ENCODE data around the gene EDRF1. TPM values are rescaled to one million over a fixed set of nuclear protein-coding genes. Genes with fewer than 3 reads are reported as not detected.

EDRF1 gene
- total RNA-seq, 2 experiments from 2014 or later, result 117 to 232 TPM

DNA sequence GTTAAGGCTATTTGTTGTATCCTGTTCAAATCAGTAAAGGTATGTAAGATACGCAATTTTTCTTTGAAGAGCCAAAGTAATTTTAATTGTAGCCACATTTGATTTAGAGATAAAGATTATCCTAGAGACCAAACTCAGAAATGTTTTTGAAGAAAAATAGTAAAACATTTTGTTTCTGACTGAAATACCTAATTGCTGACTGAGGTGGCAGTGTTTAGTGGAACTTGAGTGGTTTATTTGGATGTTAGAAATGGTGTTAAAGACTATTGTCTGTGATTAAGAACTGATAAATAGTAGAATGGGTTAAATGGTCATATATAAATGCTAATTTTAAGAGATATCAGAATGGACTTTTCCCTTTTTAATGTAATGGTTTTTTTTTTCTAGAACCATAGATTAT lies 15.3 kb downstream of the EDRF1 start:
- Histone ChIP-seq H3K9me2 (ENCODE audit: insufficient read depth, low read length) (no peaks in the 10 kb centered on the region), H3K79me2 (ENCODE audit: insufficient read depth, low read depth, low read length) (peaks cover 54% of the 10 kb centered on the region; the same call in 1 of the 2 replicates), H3K36me3 (ENCODE audit: insufficient read depth, low read length) (peaks cover 100% of the 10 kb centered on the region), H3K27ac (ENCODE audit: low read depth, low read length, poor library complexity, severe bottlenecking) (no peak overlapping the region), H3K4me2 (ENCODE audit: low read length) (no peak overlapping the region), H3K4me3 (ENCODE audit: low read depth, low read length, poor library complexity, severe bottlenecking) (no peak overlapping the region), H3K9me3 (ENCODE audit: low read length) (no peaks in the 10 kb centered on the region), H4K20me1 (ENCODE audit: insufficient read depth, low read length) (peaks cover 53% of the 10 kb centered on the region), H2AFZ (ENCODE audit: low read length) (no peak overlapping the region), H3K4me1 (ENCODE audit: insufficient read depth, low read length, poor library complexity, severe bottlenecking) (no peaks in the 10 kb centered on the region)
- no peak for TF ChIP-seq EZH2phosphoT487 (IDR thresholded peaks at IDR 0.05; ENCODE audit: borderline replicate concordance, low read depth, low read length)
- TF ChIP-seq, protein P1, sequence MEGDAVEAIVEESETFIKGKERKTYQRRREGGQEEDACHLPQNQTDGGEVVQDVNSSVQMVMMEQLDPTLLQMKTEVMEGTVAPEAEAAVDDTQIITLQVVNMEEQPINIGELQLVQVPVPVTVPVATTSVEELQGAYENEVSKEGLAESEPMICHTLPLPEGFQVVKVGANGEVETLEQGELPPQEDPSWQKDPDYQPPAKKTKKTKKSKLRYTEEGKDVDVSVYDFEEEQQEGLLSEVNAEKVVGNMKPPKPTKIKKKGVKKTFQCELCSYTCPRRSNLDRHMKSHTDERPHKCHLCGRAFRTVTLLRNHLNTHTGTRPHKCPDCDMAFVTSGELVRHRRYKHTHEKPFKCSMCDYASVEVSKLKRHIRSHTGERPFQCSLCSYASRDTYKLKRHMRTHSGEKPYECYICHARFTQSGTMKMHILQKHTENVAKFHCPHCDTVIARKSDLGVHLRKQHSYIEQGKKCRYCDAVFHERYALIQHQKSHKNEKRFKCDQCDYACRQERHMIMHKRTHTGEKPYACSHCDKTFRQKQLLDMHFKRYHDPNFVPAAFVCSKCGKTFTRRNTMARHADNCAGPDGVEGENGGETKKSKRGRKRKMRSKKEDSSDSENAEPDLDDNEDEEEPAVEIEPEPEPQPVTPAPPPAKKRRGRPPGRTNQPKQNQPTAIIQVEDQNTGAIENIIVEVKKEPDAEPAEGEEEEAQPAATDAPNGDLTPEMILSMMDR (conservative IDR thresholded peaks at IDR 0.05; ENCODE audit: low read length), result peak; percentile 56
- intact Hi-C loops (cut with micrococcal nuclease; ENCODE audit: unreplicated experiment), result no loop called here
- BruUV-seq (replicated peaks), result TSS peak; percentile 0
- ChIA-PET POLR2A (no interaction called here), CTCF (ENCODE audit: unreplicated experiment) (no interaction called here)
- DNase-seq (ENCODE audit: low spot score), result no peak

DNA sequence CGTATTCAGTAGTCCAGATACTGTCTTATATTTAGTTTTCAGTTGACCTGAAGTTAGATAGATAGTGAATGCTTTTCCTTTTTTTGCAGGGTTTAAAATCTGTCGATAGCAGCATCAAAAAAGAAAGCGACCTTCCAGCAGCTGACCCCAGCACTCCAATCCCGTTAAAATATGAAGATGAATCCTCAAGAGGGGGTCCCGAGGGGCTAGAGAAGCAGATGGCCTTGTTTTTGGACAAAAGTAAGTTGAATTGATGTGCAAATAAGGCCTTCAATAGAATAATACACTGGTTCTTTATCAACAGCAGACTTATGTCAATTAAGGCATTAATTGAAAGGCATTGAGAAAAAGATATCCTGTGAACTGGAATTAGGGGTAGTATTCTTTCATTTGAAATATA lies 18.7 kb downstream of the EDRF1 start:
- TF ChIP-seq, protein P1 (conservative IDR thresholded peaks at IDR 0.05; ENCODE audit: low read length), result no peak
- TF ChIP-seq EZH2phosphoT487 (IDR thresholded peaks at IDR 0.05; ENCODE audit: borderline replicate concordance, low read depth, low read length), result no peak
- Histone ChIP-seq H4K20me1 (ENCODE audit: insufficient read depth, low read length) (peaks cover 48% of the 10 kb centered on the region), H3K4me3 (ENCODE audit: low read depth, low read length, poor library complexity, severe bottlenecking) (no peak overlapping the region), H3K79me2 (ENCODE audit: insufficient read depth, low read depth, low read length) (peaks cover 32% of the 10 kb centered on the region; the same call in 1 of the 2 replicates), H2AFZ (ENCODE audit: low read length) (no peak overlapping the region), H3K4me1 (ENCODE audit: insufficient read depth, low read length, poor library complexity, severe bottlenecking) (no peaks in the 10 kb centered on the region), H3K4me2 (ENCODE audit: low read length) (no peak overlapping the region), H3K27ac (ENCODE audit: low read depth, low read length, poor library complexity, severe bottlenecking) (no peak overlapping the region), H3K9me3 (ENCODE audit: low read length) (no peaks in the 10 kb centered on the region), H3K36me3 (ENCODE audit: insufficient read depth, low read length) (peaks cover 99% of the 10 kb centered on the region), H3K9me2 (ENCODE audit: insufficient read depth, low read length) (no peaks in the 10 kb centered on the region)
- no peak for DNase-seq (ENCODE audit: low spot score)
- intact Hi-C loops (cut with micrococcal nuclease; ENCODE audit: unreplicated experiment), result no loop called here
- no TSS peak for BruUV-seq (replicated peaks)
- ChIA-PET POLR2A (interaction anchor here (0.7 kb wide), 1 partner anchor 343 kb away, joined by 3 read pairs; no protein-coding TSS in a partner anchor), CTCF (ENCODE audit: unreplicated experiment) (no interaction called here)

DNA sequence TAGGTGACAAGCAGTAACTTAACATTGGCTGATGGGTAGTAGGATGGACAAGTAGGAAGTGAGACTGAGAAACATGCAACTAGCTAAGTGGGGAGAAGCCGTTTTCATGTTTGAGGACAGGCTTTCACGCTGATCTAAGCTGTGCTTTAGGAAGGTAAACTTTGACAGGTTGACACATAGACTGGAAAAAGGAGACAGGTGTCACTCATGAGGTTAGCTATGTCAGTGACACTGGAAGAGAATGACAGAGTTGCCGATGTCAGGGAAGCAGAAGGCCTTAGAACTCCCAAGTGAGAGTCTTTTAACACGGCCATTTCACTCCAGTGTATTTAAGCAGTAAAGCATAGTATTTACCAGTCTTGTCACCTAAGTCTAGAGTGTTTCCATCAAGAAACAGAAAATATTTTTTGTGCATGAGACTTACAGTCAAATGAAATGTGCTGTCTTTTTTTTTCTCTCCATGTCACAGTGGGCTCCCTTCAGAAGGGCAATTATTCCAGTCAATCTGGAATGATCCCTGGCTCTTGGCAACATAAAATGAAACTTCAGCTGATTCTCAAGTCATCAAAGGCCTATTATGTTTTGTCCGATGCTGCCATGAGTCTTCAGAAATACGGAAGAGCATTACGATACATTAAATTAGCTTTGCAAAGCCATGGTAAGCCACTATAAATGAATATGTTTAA lies 20.6 kb downstream of the EDRF1 start:
- no peak overlapping the region for H2AFZ ChIP-seq (ENCODE audit: low read length)
- peaks cover 41% of the 10 kb centered on the region for H4K20me1 ChIP-seq (ENCODE audit: insufficient read depth, low read length)
- no peak overlapping the region for H3K4me2 ChIP-seq (ENCODE audit: low read length)
- no TSS peak for BruUV-seq (replicated peaks)
- no peak overlapping the region for H3K4me3 ChIP-seq (ENCODE audit: low read depth, low read length, poor library complexity, severe bottlenecking)
- peaks cover 99% of the 10 kb centered on the region for H3K36me3 ChIP-seq (ENCODE audit: insufficient read depth, low read length)
- H3K79me2 ChIP-seq (ENCODE audit: insufficient read depth, low read depth, low read length), result peaks cover 15% of the 10 kb centered on the region; the same call in 1 of the 2 replicates
- intact Hi-C loops (cut with micrococcal nuclease; ENCODE audit: unreplicated experiment), result no loop called here
- no peaks in the 10 kb centered on the region for H3K9me2 ChIP-seq (ENCODE audit: insufficient read depth, low read length)
- H3K4me1 ChIP-seq (ENCODE audit: insufficient read depth, low read length, poor library complexity, severe bottlenecking), result no peaks in the 10 kb centered on the region
- H3K27ac ChIP-seq (ENCODE audit: low read depth, low read length, poor library complexity, severe bottlenecking), result no peak overlapping the region
- no peaks in the 10 kb centered on the region for H3K9me3 ChIP-seq (ENCODE audit: low read length)
- ChIA-PET CTCF (ENCODE audit: unreplicated experiment) (no interaction called here), POLR2A (interaction anchor here (0.6 to 1.7 kb wide), 4 partner anchors 9 to 16 kb away, joined by 3 to 7 read pairs (median 4); no protein-coding TSS in a partner anchor)
- TF ChIP-seq, protein P1 (conservative IDR thresholded peaks at IDR 0.05; ENCODE audit: low read length), result no peak
- TF ChIP-seq EZH2phosphoT487 (IDR thresholded peaks at IDR 0.05; ENCODE audit: borderline replicate concordance, low read depth, low read length), result no peak
- DNase-seq (ENCODE audit: low spot score), result no peak
